SHP77 treated with DMSO at 0.1 percent for 48 hours (cell line): ENCODE results near the gene KRTAP5-7.
"Not testable (repeated sequence)": the region's sequence is repeated elsewhere in the genome, so short reads cannot be mapped to it uniquely, and the experiment has no call there.

Source experiments
- DNase-seq: peaks from one replicate; lab custom pipeline; 2025; lab: John Stamatoyannopoulos, UW

The KRTAP5-7 gene

GRCh38 chr11:71558996-71559395 is 31.9 kb downstream of the KRTAP5-7 start:
- no peak for DNase-seq

- no peak for DNase-seq
These were observed 35.1 kb downstream of the KRTAP5-7 start for GRCh38 chr11:71562120-71562519.

- DNase-seq: no peak
These were observed 36.3 kb downstream of the KRTAP5-7 start for GRCh38 chr11:71563406-71563805.

- DNase-seq: no peak
These were observed 37.4 kb downstream of the KRTAP5-7 start for GRCh38 chr11:71564430-71564829.

GRCh38 chr11:71565263-71565662 is 38.2 kb downstream of the KRTAP5-7 start, which contains the start of gene KRTAP5-10:
Gene KRTAP5-10 (plus strand): TSS chr11:71565563. CDS start chr11:71565588, 25 bp downstream.
- no peak for DNase-seq

GRCh38 chr11:71566081-71566620 is 39.1 kb downstream of the KRTAP5-7 start:
- no peak for DNase-seq

GRCh38 chr11:71566626-71567599 is 39.8 kb downstream of the KRTAP5-7 start:
- DNase-seq: not testable (repeated sequence)

GRCh38 chr11:71567633-71568032 is 40.6 kb downstream of the KRTAP5-7 start:
- DNase-seq: not testable (repeated sequence)

GRCh38 chr11:71568704-71569349 is 41.8 kb downstream of the KRTAP5-7 start:
- DNase-seq: no peak

- DNase-seq: not testable (repeated sequence)
These were observed 44.2 kb downstream of the KRTAP5-7 start for GRCh38 chr11:71571101-71571850.

GRCh38 chr11:71572811-71573210 is 45.7 kb downstream of the KRTAP5-7 start:
- DNase-seq: no peak

- no peak for DNase-seq
These were observed 47.4 kb downstream of the KRTAP5-7 start for GRCh38 chr11:71574418-71574817.

GRCh38 chr11:71575723-71576424 is 48.8 kb downstream of the KRTAP5-7 start:
- DNase-seq: no peak

GRCh38 chr11:71576688-71577465 is 49.8 kb downstream of the KRTAP5-7 start:
- DNase-seq: not testable (repeated sequence)

GRCh38 chr11:71577469-71578004 is 50.5 kb downstream of the KRTAP5-7 start:
- DNase-seq: no peak
